ENCODE results near the gene STPG2. TPM values are rescaled to one million over a fixed set of nuclear protein-coding genes. Genes with fewer than 3 reads are reported as not detected.

The STPG2 gene
- total RNA-seq, 4 donors from 2014 or later, result not detected

DNA sequence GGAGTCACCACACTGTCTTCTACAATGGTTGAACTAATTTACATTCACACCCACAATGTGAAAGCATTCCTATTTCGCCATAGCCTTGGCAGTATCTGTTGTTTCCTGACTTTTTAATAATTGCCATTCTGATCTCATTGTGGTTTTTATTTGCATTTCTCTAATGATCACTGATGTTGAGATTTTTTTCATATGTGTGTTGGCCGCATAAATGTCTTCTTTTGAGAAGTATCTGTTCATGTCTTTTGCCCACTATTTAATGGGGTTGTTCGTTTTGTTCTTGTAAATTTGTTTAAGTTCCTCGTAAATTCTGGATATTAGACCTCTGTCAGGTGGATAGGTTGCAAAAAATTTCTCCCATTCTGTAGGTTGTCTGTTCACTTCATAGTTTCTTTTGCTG lies 519.1 kb downstream of the STPG2 start:
- Histone ChIP-seq H3K27ac (no peak overlapping the region), H3K4me3 (no peak overlapping the region), H3K27me3 (no peaks in the 10 kb centered on the region), H3K9me3 (no peaks in the 10 kb centered on the region), H3K4me1 (no peaks in the 10 kb centered on the region), H3K36me3 (no peaks in the 10 kb centered on the region)
- no peak for TF ChIP-seq POLR2A (IDR thresholded peaks at IDR 0.05)
- TF ChIP-seq, protein P1, sequence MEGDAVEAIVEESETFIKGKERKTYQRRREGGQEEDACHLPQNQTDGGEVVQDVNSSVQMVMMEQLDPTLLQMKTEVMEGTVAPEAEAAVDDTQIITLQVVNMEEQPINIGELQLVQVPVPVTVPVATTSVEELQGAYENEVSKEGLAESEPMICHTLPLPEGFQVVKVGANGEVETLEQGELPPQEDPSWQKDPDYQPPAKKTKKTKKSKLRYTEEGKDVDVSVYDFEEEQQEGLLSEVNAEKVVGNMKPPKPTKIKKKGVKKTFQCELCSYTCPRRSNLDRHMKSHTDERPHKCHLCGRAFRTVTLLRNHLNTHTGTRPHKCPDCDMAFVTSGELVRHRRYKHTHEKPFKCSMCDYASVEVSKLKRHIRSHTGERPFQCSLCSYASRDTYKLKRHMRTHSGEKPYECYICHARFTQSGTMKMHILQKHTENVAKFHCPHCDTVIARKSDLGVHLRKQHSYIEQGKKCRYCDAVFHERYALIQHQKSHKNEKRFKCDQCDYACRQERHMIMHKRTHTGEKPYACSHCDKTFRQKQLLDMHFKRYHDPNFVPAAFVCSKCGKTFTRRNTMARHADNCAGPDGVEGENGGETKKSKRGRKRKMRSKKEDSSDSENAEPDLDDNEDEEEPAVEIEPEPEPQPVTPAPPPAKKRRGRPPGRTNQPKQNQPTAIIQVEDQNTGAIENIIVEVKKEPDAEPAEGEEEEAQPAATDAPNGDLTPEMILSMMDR (IDR thresholded peaks at IDR 0.05), result no peak
- no peak for DNase-seq

DNA sequence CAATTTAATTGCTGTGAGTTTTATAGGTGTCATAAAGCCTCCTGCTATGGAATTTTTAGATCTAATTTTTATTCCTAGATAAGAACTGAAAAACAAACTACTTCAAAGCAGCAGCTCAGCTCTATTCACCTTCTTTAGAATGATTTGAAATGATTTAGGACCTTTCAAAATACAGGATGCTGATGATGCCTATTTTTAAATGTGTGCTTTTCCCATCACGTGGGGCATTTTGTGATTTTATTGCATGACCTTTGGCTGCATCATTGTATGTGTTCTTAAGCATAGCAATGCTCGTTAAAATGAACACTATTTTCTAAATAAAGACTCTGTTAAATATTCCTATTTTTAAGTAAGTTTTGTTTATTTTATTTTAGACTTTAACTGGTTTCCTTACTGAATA lies 537.3 kb downstream of the STPG2 start:
- TF ChIP-seq POLR2A (IDR thresholded peaks at IDR 0.05), result no peak
- TF ChIP-seq, protein P1 (IDR thresholded peaks at IDR 0.05), result no peak
- H3K27me3 ChIP-seq, result no peaks in the 10 kb centered on the region
- H3K27ac ChIP-seq, result no peak overlapping the region
- H3K4me3 ChIP-seq, result no peak overlapping the region
- H3K9me3 ChIP-seq, result no peaks in the 10 kb centered on the region
- no peak for DNase-seq
- no peaks in the 10 kb centered on the region for H3K4me1 ChIP-seq
- no peaks in the 10 kb centered on the region for H3K36me3 ChIP-seq

DNA sequence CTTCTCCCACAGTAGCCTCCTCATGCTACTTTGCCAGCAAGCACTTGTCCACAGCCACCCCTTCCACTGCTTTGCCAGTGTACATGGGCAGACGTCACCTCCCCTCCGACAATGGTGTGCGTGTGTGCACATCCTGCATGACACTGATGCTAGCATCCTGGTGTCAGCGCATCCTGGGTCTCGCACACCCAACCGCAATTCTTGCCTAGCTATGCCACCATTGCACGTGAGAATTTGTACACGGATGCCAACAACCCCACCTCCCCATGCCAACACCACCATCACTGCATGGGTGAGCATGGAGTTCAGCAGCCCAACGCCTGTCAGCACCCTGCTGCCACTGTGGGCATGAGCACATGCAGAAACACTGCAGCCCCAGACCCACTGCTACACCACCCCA lies 550.0 kb downstream of the STPG2 start:
- Histone ChIP-seq H3K27me3 (no peaks in the 10 kb centered on the region), H3K27ac (no peak overlapping the region), H3K36me3 (no peaks in the 10 kb centered on the region), H3K9me3 (no peaks in the 10 kb centered on the region), H3K4me1 (no peaks in the 10 kb centered on the region), H3K4me3 (no peak overlapping the region)
- DNase-seq, result no peak
- no peak for TF ChIP-seq POLR2A (IDR thresholded peaks at IDR 0.05)
- TF ChIP-seq, protein P1 (IDR thresholded peaks at IDR 0.05), result no peak

DNA sequence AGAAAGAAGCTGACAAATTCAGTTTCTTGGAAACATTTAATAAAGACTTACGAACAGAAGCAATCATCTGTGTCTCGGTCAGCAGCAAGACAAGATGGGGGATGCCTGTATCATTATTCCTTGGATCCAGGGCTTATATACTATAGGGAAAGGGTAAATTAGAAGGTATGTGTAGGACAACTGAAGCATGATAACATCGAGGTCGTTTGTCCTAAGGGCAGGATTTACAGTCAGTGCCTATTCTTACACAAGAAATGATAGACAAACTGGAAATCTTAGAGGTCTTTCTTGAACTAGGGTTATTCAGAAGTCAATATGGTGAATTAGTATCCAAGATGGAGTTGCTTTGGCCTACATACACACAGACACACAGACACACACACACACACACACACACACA lies 553.0 kb downstream of the STPG2 start:
- no peak for TF ChIP-seq POLR2A (IDR thresholded peaks at IDR 0.05)
- TF ChIP-seq, protein P1 (IDR thresholded peaks at IDR 0.05), result no peak
- H3K9me3 ChIP-seq, result no peaks in the 10 kb centered on the region
- H3K4me1 ChIP-seq, result no peaks in the 10 kb centered on the region
- H3K4me3 ChIP-seq, result no peak overlapping the region
- no peak for DNase-seq
- no peaks in the 10 kb centered on the region for H3K36me3 ChIP-seq
- H3K27ac ChIP-seq, result no peak overlapping the region
- no peaks in the 10 kb centered on the region for H3K27me3 ChIP-seq

DNA sequence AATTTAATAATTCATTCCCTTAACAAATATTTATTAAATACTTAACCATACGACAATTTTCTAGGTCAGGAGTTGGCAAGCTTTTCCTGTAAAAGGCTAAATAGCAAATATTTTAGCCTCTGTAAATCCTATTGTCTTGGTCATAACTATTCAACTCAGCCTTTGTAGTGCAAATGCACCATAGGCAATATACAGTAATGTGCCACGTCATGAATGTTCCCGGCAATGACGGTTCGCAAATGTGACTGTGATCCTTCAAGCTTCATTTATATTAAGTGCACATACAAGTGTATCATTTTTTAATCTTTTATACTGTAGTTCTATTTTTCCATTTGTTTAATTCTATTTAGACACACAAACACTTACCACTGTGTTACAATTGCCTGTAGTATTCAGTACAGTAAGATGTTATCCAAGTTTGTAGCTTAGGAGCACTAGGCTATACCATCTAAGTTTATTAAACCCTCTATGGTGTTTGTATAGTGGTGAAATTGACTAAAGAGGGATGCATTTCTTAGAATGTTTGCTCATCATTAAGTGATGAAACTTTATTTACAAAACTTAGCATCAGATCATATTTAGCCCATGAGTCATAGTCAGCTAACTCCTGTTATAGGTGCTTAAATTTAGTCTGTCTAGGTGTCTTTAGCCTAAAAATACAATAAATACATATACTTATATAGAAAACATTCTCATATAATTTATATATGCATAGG lies 553.6 kb downstream of the STPG2 start:
- TF ChIP-seq, protein P1 (IDR thresholded peaks at IDR 0.05), result no peak
- no peak for TF ChIP-seq POLR2A (IDR thresholded peaks at IDR 0.05)
- H3K4me3 ChIP-seq, result no peak overlapping the region
- no peaks in the 10 kb centered on the region for H3K4me1 ChIP-seq
- no peaks in the 10 kb centered on the region for H3K27me3 ChIP-seq
- H3K9me3 ChIP-seq, result no peaks in the 10 kb centered on the region
- DNase-seq, result no peak
- H3K27ac ChIP-seq, result no peak overlapping the region
- H3K36me3 ChIP-seq, result no peaks in the 10 kb centered on the region
